Measurements from ENCODE around the gene UPK2.

DNA sequence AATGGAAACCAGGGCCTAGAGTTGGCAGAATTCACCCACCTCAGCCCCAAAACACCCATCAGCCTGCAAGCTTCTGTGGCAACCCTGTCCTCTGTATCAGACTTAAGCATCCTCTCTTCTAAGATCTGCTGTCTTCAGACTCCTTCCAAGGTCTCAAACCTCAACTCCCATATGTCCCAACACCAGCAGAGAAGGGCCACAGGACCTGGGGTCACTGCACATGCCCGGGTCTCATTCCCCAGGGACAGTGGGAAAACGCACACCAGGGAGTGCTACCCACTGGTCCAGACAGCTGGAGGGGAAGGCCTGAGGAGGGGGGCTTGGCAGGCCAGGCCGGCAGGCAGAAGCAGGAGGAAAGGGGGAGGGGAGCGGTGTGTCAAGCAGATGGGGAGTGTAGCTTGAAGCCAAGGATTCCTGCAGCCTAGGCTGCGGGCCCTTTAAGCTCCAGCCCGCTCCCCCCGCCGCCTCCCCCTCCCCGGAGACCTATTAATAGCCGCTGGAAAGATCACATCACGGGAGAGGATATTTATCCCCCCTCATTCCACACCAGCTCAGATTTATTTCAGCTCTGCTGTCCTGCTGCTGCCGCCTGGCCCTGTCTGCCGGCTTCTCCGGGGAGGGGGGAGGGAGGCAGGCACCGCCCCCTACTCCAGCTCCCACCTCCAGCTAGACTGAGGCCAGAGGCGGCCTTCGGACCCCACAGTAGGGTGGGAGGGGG is 47.0 kb upstream of the UPK2 start:
- no peak for TF ChIP-seq NR3C1 (CRISPR knock-in tag; conservative IDR thresholded peaks at IDR 0.05; ENCODE audit: low read depth)
- TF ChIP-seq, protein P1, sequence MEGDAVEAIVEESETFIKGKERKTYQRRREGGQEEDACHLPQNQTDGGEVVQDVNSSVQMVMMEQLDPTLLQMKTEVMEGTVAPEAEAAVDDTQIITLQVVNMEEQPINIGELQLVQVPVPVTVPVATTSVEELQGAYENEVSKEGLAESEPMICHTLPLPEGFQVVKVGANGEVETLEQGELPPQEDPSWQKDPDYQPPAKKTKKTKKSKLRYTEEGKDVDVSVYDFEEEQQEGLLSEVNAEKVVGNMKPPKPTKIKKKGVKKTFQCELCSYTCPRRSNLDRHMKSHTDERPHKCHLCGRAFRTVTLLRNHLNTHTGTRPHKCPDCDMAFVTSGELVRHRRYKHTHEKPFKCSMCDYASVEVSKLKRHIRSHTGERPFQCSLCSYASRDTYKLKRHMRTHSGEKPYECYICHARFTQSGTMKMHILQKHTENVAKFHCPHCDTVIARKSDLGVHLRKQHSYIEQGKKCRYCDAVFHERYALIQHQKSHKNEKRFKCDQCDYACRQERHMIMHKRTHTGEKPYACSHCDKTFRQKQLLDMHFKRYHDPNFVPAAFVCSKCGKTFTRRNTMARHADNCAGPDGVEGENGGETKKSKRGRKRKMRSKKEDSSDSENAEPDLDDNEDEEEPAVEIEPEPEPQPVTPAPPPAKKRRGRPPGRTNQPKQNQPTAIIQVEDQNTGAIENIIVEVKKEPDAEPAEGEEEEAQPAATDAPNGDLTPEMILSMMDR (IDR thresholded peaks at IDR 0.05), result no peak
- no peak for TF ChIP-seq CBFB (CRISPR knock-in tag; IDR thresholded peaks at IDR 0.05; ENCODE audit: low read depth)
- TF ChIP-seq, protein P2, sequence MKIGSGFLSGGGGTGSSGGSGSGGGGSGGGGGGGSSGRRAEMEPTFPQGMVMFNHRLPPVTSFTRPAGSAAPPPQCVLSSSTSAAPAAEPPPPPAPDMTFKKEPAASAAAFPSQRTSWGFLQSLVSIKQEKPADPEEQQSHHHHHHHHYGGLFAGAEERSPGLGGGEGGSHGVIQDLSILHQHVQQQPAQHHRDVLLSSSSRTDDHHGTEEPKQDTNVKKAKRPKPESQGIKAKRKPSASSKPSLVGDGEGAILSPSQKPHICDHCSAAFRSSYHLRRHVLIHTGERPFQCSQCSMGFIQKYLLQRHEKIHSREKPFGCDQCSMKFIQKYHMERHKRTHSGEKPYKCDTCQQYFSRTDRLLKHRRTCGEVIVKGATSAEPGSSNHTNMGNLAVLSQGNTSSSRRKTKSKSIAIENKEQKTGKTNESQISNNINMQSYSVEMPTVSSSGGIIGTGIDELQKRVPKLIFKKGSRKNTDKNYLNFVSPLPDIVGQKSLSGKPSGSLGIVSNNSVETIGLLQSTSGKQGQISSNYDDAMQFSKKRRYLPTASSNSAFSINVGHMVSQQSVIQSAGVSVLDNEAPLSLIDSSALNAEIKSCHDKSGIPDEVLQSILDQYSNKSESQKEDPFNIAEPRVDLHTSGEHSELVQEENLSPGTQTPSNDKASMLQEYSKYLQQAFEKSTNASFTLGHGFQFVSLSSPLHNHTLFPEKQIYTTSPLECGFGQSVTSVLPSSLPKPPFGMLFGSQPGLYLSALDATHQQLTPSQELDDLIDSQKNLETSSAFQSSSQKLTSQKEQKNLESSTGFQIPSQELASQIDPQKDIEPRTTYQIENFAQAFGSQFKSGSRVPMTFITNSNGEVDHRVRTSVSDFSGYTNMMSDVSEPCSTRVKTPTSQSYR (CRISPR knock-in tag; IDR thresholded peaks at IDR 0.05), result 0 out of 2 replicates have a peak, but pooled peaks have one; percentile 31
- TF ChIP-seq ATF3 (CRISPR knock-in tag; conservative IDR thresholded peaks at IDR 0.05), result no peak
- TF ChIP-seq ATF2 (CRISPR knock-in tag; IDR thresholded peaks at IDR 0.05; ENCODE audit: borderline replicate concordance, low read depth), result no peak
